Osteoblast (primary cell): ENCODE results near the gene PI3. TPM values are rescaled to one million over a fixed set of nuclear protein-coding genes. Genes with fewer than 3 reads are reported as not detected.

ENCODE experiments used
- DNase-seq: peaks from one replicate; pipeline ENCODE4 v3.0.0; 2011; ENCODE audit warnings: low spot score, mixed read lengths; ENCODE audit not compliant: insufficient read length; ENCODE audit errors: missing footprints
- H2AFZ ChIP-seq: 2 replicates; pipeline ENCODE4 v1.6.0; 2011; ENCODE audit warnings: mild to moderate bottlenecking, low read length
- H3K27ac ChIP-seq: 2 replicates; pipeline ENCODE4 v1.5.1; 2011; ENCODE audit warnings: mild to moderate bottlenecking, low read depth, low read length, moderate library complexity
- H3K27me3 ChIP-seq: 2 replicates; pipeline ENCODE4 v1.6.0; 2012; ENCODE audit warnings: mild to moderate bottlenecking, control low read depth, inconsistent platforms, low read length, moderate library complexity; ENCODE audit not compliant: insufficient read depth
- H3K36me3 ChIP-seq: 2 replicates; pipeline ENCODE4 v1.5.1; 2011; ENCODE audit warnings: mild to moderate bottlenecking, low read length, control low read depth, moderate library complexity; ENCODE audit not compliant: insufficient read depth
- H3K4me1 ChIP-seq: 2 replicates; pipeline ENCODE4 v1.5.1; 2011; ENCODE audit warnings: mild to moderate bottlenecking, low read length, control low read depth, moderate library complexity; ENCODE audit not compliant: insufficient read depth
- H3K4me2 ChIP-seq: 2 replicates; pipeline ENCODE4 v1.6.0; 2011; ENCODE audit warnings: mild to moderate bottlenecking, low read length; ENCODE audit not compliant: insufficient read depth
- H3K4me3 ChIP-seq: fragments of 200-600 bp; sonication (generic); 3 replicates; pipeline ENCODE4 v1.5.1; 2012; ENCODE audit warnings: mild to moderate bottlenecking, low read length, inconsistent platforms; ENCODE audit not compliant: insufficient read depth
- H3K79me2 ChIP-seq: 2 replicates; pipeline ENCODE4 v1.6.0; 2012; ENCODE audit warnings: mild to moderate bottlenecking, low read length, control low read depth, inconsistent platforms; ENCODE audit not compliant: insufficient read depth
- H3K9me3 ChIP-seq: 2 replicates; pipeline ENCODE4 v1.5.1; 2011; ENCODE audit warnings: low read depth, low read length, control low read depth
- H4K20me1 ChIP-seq: 2 replicates; pipeline ENCODE4 v1.6.0; 2012; ENCODE audit warnings: mild to moderate bottlenecking, low read length, control low read depth; ENCODE audit not compliant: insufficient read depth
- total RNA-seq: library from RNA; depleted of rRNA; stranded (reverse); fragments of >200 nt; gene quantifications from 2 replicates; pipeline ENCODE4 v1.2.3, GENCODE V29; 2012
- TF ChIP-seq, protein P1 (sequence below): IDR thresholded peaks from 2 replicates; pipeline ENCODE4 v1.5.1; 2011; ENCODE audit warnings: mild to moderate bottlenecking, low read depth, low read length, moderate library complexity; ENCODE audit errors: extremely low read depth

The PI3 gene, protein sequence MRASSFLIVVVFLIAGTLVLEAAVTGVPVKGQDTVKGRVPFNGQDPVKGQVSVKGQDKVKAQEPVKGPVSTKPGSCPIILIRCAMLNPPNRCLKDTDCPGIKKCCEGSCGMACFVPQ
- not detected in 2 replicates for total RNA-seq

- H3K27ac ChIP-seq, result no peak within 1 kb of the TSS
- H3K4me2 ChIP-seq, result no peak within 1 kb of the TSS
- DNase-seq, result no peak
- no peak within 1 kb of the TSS for H3K4me3 ChIP-seq
- no peaks in the 10 kb centered on the region for H3K36me3 ChIP-seq
- H3K4me1 ChIP-seq, result no peaks in the 10 kb centered on the region
- peaks cover 25% of the 10 kb centered on the region for H3K27me3 ChIP-seq
- TF ChIP-seq, protein P1, sequence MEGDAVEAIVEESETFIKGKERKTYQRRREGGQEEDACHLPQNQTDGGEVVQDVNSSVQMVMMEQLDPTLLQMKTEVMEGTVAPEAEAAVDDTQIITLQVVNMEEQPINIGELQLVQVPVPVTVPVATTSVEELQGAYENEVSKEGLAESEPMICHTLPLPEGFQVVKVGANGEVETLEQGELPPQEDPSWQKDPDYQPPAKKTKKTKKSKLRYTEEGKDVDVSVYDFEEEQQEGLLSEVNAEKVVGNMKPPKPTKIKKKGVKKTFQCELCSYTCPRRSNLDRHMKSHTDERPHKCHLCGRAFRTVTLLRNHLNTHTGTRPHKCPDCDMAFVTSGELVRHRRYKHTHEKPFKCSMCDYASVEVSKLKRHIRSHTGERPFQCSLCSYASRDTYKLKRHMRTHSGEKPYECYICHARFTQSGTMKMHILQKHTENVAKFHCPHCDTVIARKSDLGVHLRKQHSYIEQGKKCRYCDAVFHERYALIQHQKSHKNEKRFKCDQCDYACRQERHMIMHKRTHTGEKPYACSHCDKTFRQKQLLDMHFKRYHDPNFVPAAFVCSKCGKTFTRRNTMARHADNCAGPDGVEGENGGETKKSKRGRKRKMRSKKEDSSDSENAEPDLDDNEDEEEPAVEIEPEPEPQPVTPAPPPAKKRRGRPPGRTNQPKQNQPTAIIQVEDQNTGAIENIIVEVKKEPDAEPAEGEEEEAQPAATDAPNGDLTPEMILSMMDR, result no peak
- no peaks in the 10 kb centered on the region for H4K20me1 ChIP-seq
- no peak within 1 kb of the TSS for H2AFZ ChIP-seq
- H3K9me3 ChIP-seq, result no peaks in the 10 kb centered on the region
- no peaks in the 10 kb centered on the region for H3K79me2 ChIP-seq
These were observed at the start of gene PI3 for GRCh38 chr20:45174434-45175364. TSS of gene PI3 (plus strand) at chr20:45174902. CDS start at chr20:45174923, 21 bp downstream.

DNA sequence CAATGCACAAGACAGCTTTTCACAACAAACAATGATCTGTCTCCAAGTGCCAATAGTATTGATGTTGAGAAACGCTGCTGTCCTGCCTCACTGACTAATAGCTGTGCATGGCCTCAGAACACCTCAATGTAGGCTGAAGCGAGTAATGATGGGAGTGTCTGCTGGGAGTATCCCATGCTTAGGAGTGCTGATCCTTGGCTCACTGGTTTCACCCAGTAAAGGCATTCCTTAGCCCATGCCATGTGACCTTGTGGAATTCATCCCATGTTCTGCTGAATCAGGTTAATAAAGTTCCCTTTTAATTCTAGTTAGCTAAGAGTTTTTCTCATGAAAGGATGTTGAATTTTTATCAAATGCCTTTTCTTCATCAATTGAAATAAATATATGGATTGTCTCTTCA lies 46.6 kb upstream of the PI3 start:
- no peak overlapping the region for H3K4me3 ChIP-seq
- H3K27me3 ChIP-seq, result peaks cover 42% of the 10 kb centered on the region

GRCh38 chr20:45136911-45137310 lies 37.8 kb upstream of the PI3 start:
- no peak for DNase-seq
- Histone ChIP-seq H3K4me2 (no peak overlapping the region), H3K27ac (no peak overlapping the region), H3K4me1 (no peaks in the 10 kb centered on the region), H3K9me3 (no peaks in the 10 kb centered on the region), H3K79me2 (no peaks in the 10 kb centered on the region), H2AFZ (no peak overlapping the region), H3K36me3 (no peaks in the 10 kb centered on the region), H4K20me1 (no peaks in the 10 kb centered on the region), H3K27me3 (peaks cover 18% of the 10 kb centered on the region), H3K4me3 (no peak overlapping the region)
- TF ChIP-seq, protein P1, result no peak

More for the DNA sequence above, 46.6 kb upstream of the PI3 start:
- H2AFZ ChIP-seq, result no peak overlapping the region
- TF ChIP-seq, protein P1, result no peak
- no peaks in the 10 kb centered on the region for H3K9me3 ChIP-seq
- no peak overlapping the region for H3K27ac ChIP-seq
- H4K20me1 ChIP-seq, result no peaks in the 10 kb centered on the region
- no peaks in the 10 kb centered on the region for H3K79me2 ChIP-seq
- H3K36me3 ChIP-seq, result no peaks in the 10 kb centered on the region
- no peak for DNase-seq
- no peaks in the 10 kb centered on the region for H3K4me1 ChIP-seq
- no peak overlapping the region for H3K4me2 ChIP-seq
